Small intestine (tissue), 16 donors: ENCODE data around the gene NIBAN1. TPM values are rescaled to one million over a fixed set of nuclear protein-coding genes. Genes with fewer than 3 reads are reported as not detected.

Experiments used
- DNase-seq, 2 donors: peaks; one replicate each; pipeline versions ENCODE4 v3.0.0 to v3.0.0-alpha.2; 2013
- FAIRE-seq: peaks from 2 replicates; lab custom pipeline; 2012; peaks lifted over from hg19 to GRCh38; lab: Jason Lieb, UNC
- H3K27ac ChIP-seq, 3 donors: one replicate each; pipeline ENCODE4 v1.5.1; 2013; ENCODE audit warnings: low read length in 2 of 3, mild to moderate bottlenecking in 2 of 3, control low read depth in 1 of 3, inconsistent platforms in 1 of 3, low read depth in 1 of 3, moderate library complexity in 1 of 3
- H3K27me3 ChIP-seq, 3 donors: one replicate each; pipeline ENCODE4 v1.6.1; 2013; ENCODE audit warnings: low read length in 3 of 3, inconsistent platforms in 1 of 3; ENCODE audit not compliant: control insufficient read depth in 3 of 3, insufficient read depth in 3 of 3
- H3K36me3 ChIP-seq, 3 donors: one replicate each; pipeline ENCODE4 v1.6.1; 2013; ENCODE audit warnings: low read length in 3 of 3, inconsistent platforms in 1 of 3, low read depth in 1 of 3, mild to moderate bottlenecking in 1 of 3, moderate library complexity in 1 of 3; ENCODE audit not compliant: control insufficient read depth in 3 of 3, insufficient read depth in 2 of 3
- H3K4me1 ChIP-seq, 3 donors: one replicate each; pipeline ENCODE4 v1.6.1; 2013; ENCODE audit warnings: low read length in 2 of 3, inconsistent platforms in 1 of 3, low read depth in 1 of 3, mild to moderate bottlenecking in 1 of 3, moderate library complexity in 1 of 3; ENCODE audit not compliant: control insufficient read depth in 3 of 3, insufficient read depth in 2 of 3
- H3K4me3 ChIP-seq, 3 donors: one replicate each; pipeline ENCODE4 v1.5.1; 2013; ENCODE audit warnings: low read length in 3 of 3, control low read depth in 1 of 3, inconsistent platforms in 1 of 3, low read depth in 1 of 3, mild to moderate bottlenecking in 1 of 3, moderate library complexity in 1 of 3
- H3K9me3 ChIP-seq, 2 donors: one replicate each; pipeline ENCODE4 v1.6.1; 2013; ENCODE audit warnings: low read depth in 1 of 2, low read length in 1 of 2; ENCODE audit not compliant: control insufficient read depth in 2 of 2, insufficient read depth in 1 of 2
- WGBS, 3 donors: extraction: QIAGEN DNeasy Blood & Tissue Kit; methylation state at CpG; one replicate each; pipeline ENCODE4 v1.1.7; 2013; 5-methylcytosine and 5-hydroxymethylcytosine counted together
- long read RNA-seq, 10 donors: transcript quantifications; one replicate each; lab custom pipeline, GENCODE V29; 2026
- polyA plus RNA-seq, 4 donors: library from polyadenylated mRNA; stranded (reverse) in 3 of 4; unstranded in 1 of 4; fragments of 200-250 nt in 3 of 4; fragments of 120-200 nt in 1 of 4; gene quantifications; one replicate each; pipeline versions ENCODE4 v1.2.1 to v1.2.3, GENCODE V29; 2013
- donor health status: healthy with polysubstance abuse.
- donor health status: control.
- donor health status: control.
- donor health status: Bipolar disorder and iron deficiency.
- donor health status: healthy.

The NIBAN1 gene
- polyA plus RNA-seq: 1 to 10 TPM; 1.1 to 8.4 (median 2.5) TPM
- long read RNA-seq, donor 1: 0 reads
- long read RNA-seq, donor 2: 0 reads
- long read RNA-seq, donor 3: 0 reads
- long read RNA-seq, donor 4, full-length matches to known transcripts: 1 of 1 reads
- long read RNA-seq, donor 4, partial matches to known transcripts: 0 of 1 reads
- long read RNA-seq, donor 4, other reads (novel, unspliced or antisense): 0 of 1 reads
- long read RNA-seq, donor 5, full-length matches to known transcripts: 1 of 1 reads
- long read RNA-seq, donor 5, partial matches to known transcripts: 0 of 1 reads
- long read RNA-seq, donor 5, other reads (novel, unspliced or antisense): 0 of 1 reads
- long read RNA-seq, donor 6, full-length matches to known transcripts: 1 of 1 reads
- long read RNA-seq, donor 6, partial matches to known transcripts: 0 of 1 reads
- long read RNA-seq, donor 6, other reads (novel, unspliced or antisense): 0 of 1 reads
- long read RNA-seq, donor 7: 0 reads
- long read RNA-seq, donor 8: 0 reads
- long read RNA-seq, donor 9: 0 reads
- long read RNA-seq, donor 10, full-length matches to known transcripts: 2 of 2 reads
- long read RNA-seq, donor 10, partial matches to known transcripts: 0 of 2 reads
- long read RNA-seq, donor 10, other reads (novel, unspliced or antisense): 0 of 2 reads

- peak within 1 kb of the TSS in 2 of 3 donors; percentile 5 to 67 for H3K27ac ChIP-seq
- 1% methylated on average over 46 to 70 of the region's 70 CpGs for WGBS, 3 donors
- H3K27me3 ChIP-seq: peaks cover 0 to 24% (median 0%) of the 10 kb centered on the region in 3 donors
- no peak for FAIRE-seq
- no peaks in the 10 kb centered on the region for H3K9me3 ChIP-seq
- no peaks in the 10 kb centered on the region for H3K36me3 ChIP-seq
- H3K4me1 ChIP-seq: peaks cover 0 to 5% (median 3%) of the 10 kb centered on the region in 3 donors
- peak within 1 kb of the TSS; percentile 43 to 82 (median 45) for H3K4me3 ChIP-seq
- peak; percentile 62 to 73 for DNase-seq
Observed at GRCh38 chr1:184974056-184974836, at the start of gene NIBAN1. NIBAN1 (minus strand) TSS chr1:184974508; CDS start chr1:184974356, 152 bp downstream.

- Histone ChIP-seq H3K27ac (peak overlapping the region in 1 of 3 donors; percentile 19), H3K4me1 (peaks cover 0 to 4% (median 0%) of the 10 kb centered on the region in 3 donors), H3K27me3 (no peaks in the 10 kb centered on the region), H3K36me3 (no peaks in the 10 kb centered on the region), H3K9me3 (no peaks in the 10 kb centered on the region), H3K4me3 (no peak overlapping the region)
- WGBS, 3 donors: 83 to 96% (median 84%) methylated on average over 3 of the region's 3 CpGs
- FAIRE-seq (no peak), DNase-seq (peak in 1 of 2 donors; percentile 9)
Observed at GRCh38 chr1:185017966-185018365, 43.7 kb upstream of the NIBAN1 start.

GRCh38 chr1:185017338-185017737 is 43.0 kb upstream of the NIBAN1 start:
- H3K36me3 ChIP-seq: no peaks in the 10 kb centered on the region
- no peak for FAIRE-seq
- no peak overlapping the region for H3K4me3 ChIP-seq
- peak; percentile 23 to 71 for DNase-seq
- H3K9me3 ChIP-seq: no peaks in the 10 kb centered on the region
- peaks cover 0 to 4% (median 0%) of the 10 kb centered on the region in 3 donors for H3K4me1 ChIP-seq
- H3K27ac ChIP-seq: peak overlapping the region in 1 of 3 donors; percentile 19
- 51 to 72% (median 53%) methylated on average over 2 of the region's 2 CpGs for WGBS, 3 donors
- H3K27me3 ChIP-seq: no peaks in the 10 kb centered on the region

GRCh38 chr1:185016880-185017279 is 42.6 kb upstream of the NIBAN1 start:
- H3K4me1 ChIP-seq: peaks cover 0 to 4% (median 0%) of the 10 kb centered on the region in 3 donors

GRCh38 chr1:185015631-185016030 is 41.3 kb upstream of the NIBAN1 start:
- Histone ChIP-seq H3K27ac (no peak overlapping the region), H3K4me1 (peaks cover 0 to 4% (median 0%) of the 10 kb centered on the region in 3 donors), H3K36me3 (no peaks in the 10 kb centered on the region), H3K4me3 (no peak overlapping the region), H3K9me3 (no peaks in the 10 kb centered on the region), H3K27me3 (no peaks in the 10 kb centered on the region)
- DNase-seq (peak in 1 of 2 donors; percentile 16), FAIRE-seq (no peak)
- WGBS, 3 donors: 93 to 97% (median 95%) methylated on average over 3 of the region's 3 CpGs

More at GRCh38 chr1:185016880-185017279, 42.6 kb upstream of the NIBAN1 start:
- Histone ChIP-seq H3K4me3 (no peak overlapping the region), H3K9me3 (no peaks in the 10 kb centered on the region), H3K27ac (no peak overlapping the region), H3K36me3 (no peaks in the 10 kb centered on the region), H3K27me3 (no peaks in the 10 kb centered on the region)
- 51 to 79% (median 57%) methylated on average over 2 of the region's 2 CpGs for WGBS, 3 donors
- DNase-seq (no peak), FAIRE-seq (no peak)

- H3K36me3 ChIP-seq: no peaks in the 10 kb centered on the region
- H3K9me3 ChIP-seq: no peaks in the 10 kb centered on the region
- DNase-seq (no peak), FAIRE-seq (no peak)
- H3K27me3 ChIP-seq: no peaks in the 10 kb centered on the region
- no peak overlapping the region for H3K27ac ChIP-seq
- H3K4me3 ChIP-seq: no peak overlapping the region
- 76 to 89% (median 79%) methylated on average over 3 of the region's 3 CpGs for WGBS, 3 donors
- H3K4me1 ChIP-seq: peaks cover 0 to 4% (median 0%) of the 10 kb centered on the region in 3 donors
Observed at GRCh38 chr1:185014941-185015340, 40.6 kb upstream of the NIBAN1 start.

- FAIRE-seq (no peak), DNase-seq (no peak)
- Histone ChIP-seq H3K4me1 (no peaks in the 10 kb centered on the region), H3K36me3 (no peaks in the 10 kb centered on the region), H3K27ac (no peak overlapping the region), H3K9me3 (no peaks in the 10 kb centered on the region), H3K27me3 (no peaks in the 10 kb centered on the region), H3K4me3 (no peak overlapping the region)
Observed at GRCh38 chr1:185010361-185010760, 36.1 kb upstream of the NIBAN1 start.

- Histone ChIP-seq H3K36me3 (no peaks in the 10 kb centered on the region), H3K27me3 (no peaks in the 10 kb centered on the region), H3K27ac (no peak overlapping the region), H3K4me3 (no peak overlapping the region), H3K9me3 (no peaks in the 10 kb centered on the region), H3K4me1 (no peaks in the 10 kb centered on the region)
- no peak for DNase-seq
- no peak for FAIRE-seq
Observed at GRCh38 chr1:185008838-185009237, 34.5 kb upstream of the NIBAN1 start.
